NCI-H510A treated with DMSO at 0.1 percent for 48 hours (cell line): ENCODE data around the gene ITGB3.
"Not testable (repeated sequence)": the region's sequence is repeated elsewhere in the genome, so short reads cannot be mapped to it uniquely, and the experiment has no call there.

Experiments used
- DNase-seq: peaks from one replicate; lab custom pipeline; 2025; lab: John Stamatoyannopoulos, UW

The ITGB3 gene

DNA sequence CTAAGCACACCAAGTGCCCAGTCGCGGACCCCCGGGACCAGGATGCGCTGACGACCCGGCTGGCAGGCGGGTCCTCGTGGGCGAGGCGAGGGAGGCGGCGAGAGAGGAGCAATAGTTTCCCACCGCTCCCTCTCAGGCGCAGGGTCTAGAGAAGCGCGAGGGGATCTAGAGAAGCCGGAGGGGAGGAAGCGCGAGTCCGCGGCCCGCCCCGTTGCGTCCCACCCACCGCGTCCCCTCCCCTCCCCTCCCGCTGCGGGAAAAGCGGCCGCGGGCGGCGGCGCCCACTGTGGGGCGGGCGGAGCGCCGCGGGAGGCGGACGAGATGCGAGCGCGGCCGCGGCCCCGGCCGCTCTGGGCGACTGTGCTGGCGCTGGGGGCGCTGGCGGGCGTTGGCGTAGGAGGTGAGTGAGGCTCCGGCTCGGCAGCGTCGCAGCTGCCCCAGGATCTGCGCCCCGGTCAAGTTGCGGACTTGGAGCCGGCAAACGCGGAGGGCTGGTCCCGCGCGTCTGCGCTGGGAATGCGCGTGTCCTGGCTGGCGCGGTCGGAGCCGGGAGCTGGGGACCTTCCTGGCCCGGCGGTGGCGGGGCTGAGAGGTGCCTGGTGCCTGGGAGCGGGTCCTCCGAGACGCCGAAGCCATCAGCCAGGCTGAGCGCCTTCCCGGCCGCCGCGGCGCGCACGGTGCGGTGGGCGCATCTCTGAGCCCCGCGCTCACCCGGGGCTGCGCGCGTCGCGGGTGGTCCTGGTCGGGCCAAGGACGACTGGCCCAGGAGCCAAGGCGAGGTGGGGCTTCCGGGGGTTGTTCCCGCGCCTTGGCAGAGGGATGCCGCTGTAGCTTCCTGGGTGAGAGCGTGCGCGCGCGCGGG lies at the start of gene ITGB3:
Gene ITGB3 (plus strand): TSS at position 287 of the 862 bp plus-strand sequence. CDS start 35 bp downstream, at position 322.
- peak; percentile 60 for DNase-seq

- no peak for DNase-seq
Measured at GRCh38 chr17:47203984-47204721, 49.5 kb upstream of the ITGB3 start.

DNA sequence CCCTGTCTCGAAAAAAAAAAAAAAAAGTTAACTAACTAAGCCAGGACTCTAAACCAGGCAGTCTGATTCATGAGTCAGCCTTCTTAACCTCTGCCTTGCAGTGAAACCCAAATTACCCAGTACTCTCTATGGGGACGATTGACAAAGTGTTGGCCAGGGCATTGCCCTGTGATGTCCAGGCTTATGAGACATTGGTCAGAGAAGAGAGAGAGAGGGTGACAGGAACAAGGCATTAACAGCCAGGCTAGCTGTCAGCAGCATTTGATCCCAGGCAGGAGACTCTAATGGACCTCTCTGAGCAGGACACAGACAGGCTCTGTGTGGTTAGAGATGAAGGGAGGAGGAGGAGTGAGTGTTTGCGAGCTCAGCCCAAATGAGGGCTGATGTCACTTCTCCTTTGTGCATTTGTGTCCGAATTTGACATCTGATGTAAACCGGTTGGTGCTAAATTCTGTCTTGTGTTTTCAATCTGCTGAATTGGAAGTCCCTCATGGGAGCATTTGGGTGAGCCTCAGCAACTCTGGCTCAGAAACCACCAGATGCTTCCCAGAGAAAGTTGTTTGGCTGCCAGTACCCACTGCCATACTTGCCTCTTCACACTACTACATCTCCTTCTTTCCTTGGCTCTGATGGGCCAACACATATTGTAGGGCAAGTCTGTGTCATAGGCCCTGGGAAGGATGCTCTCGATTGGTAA lies 48.8 kb upstream of the ITGB3 start:
- DNase-seq, result no peak

DNA sequence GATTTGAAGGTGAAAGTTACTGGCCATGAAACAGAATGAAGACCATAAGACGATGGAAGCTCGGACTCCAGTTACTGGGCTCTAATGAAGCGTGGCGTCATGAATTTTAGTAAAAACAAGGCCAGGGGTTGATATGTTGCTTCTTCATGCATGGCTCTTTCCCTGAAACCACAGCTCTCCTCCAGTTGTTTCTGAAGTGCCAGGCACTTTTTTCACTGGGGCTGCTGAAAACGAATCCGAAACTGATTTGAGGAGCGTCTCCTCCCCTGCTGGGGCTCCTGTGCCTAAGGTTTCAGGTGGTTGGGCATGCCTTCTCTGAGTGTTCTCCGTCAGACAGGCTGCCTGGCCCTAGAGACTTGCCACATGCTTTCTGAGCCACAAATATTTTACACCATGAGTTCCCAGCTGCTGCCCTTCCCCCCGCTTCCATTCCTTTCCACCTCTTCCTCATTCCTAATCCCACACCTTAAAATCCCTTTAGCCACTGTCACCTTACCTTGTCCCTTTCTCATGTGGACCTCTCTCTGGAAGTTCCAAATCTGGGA lies 48.1 kb upstream of the ITGB3 start:
- DNase-seq, result peak; percentile 19

DNA sequence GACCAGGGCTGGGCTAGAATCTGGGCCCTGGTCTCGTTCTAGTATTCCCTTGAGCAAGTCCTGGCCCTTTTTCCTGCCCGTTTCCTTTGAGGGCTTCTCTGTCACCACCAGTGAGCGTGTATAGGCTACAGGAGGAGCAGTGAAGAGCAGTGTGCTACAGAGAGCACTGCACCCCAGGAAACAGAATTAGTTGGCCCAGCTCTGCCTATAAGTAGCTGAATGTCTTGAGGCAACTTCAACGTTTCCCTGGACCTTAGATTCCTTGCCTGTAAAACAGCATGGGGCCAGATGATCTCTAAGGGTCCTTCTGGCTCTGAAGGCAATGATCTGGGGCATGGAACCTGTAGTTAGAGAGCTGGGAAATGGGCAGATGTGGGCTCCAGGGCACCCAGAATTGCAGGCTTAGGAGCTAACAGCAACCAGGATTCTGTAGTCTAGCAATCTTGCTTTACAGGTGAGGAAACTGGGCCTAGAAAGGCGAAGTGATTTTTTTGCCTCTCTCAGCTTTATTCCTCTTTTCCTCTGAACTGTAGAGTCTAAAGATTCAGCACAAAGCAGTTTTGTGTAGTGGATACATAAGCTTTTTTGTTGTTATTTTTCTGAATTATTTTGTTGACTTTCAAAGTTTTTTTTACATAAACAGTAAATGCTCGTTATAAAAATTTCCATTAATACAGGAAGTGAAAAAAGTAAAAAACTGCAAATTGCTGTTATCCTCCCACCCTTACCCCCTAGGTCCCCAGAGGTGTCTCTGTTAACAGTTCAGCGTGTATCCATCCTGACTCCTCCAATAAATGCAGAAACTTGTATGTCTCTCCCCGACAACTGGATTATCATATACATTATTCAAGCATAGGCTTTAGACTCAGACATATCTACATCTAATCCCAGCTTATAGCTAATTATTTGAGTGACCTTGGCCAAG lies 46.2 kb upstream of the ITGB3 start:
- DNase-seq, result no peak

GRCh38 chr17:47208744-47209488 lies 44.7 kb upstream of the ITGB3 start, which contains the start of gene MYL4:
Gene MYL4 (plus strand): TSS chr17:47209348. CDS start chr17:47209423, 75 bp downstream.
- DNase-seq, result no peak

- no peak for DNase-seq
Measured at GRCh38 chr17:47209499-47209898, 44.1 kb upstream of the ITGB3 start.

- DNase-seq, result no peak
Measured at GRCh38 chr17:47210105-47210504, 43.5 kb upstream of the ITGB3 start.

DNA sequence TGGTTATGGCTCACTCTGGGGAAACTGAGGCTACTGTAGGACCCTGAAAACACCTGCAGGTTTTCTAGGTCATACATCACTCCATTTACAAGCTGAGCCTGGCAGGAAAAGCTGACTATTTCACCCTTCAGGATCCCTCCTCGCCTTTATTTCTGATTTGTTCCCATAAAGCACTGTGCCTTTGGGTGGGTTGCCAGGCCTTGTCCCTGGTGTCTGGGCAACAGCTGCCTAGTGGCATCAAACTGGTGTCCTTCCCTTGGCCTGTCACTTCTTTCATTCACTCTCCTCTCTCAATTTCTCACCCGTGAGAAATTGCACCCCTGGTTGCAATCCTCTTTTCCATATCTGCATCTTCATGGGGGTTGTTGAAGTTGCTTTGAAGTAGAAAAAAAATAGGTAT lies 42.8 kb upstream of the ITGB3 start:
- DNase-seq, result no peak

- DNase-seq, result no peak
Measured at GRCh38 chr17:47212458-47212857, 41.2 kb upstream of the ITGB3 start.

- no peak for DNase-seq
Measured at GRCh38 chr17:47213540-47213939, 40.1 kb upstream of the ITGB3 start.

DNA sequence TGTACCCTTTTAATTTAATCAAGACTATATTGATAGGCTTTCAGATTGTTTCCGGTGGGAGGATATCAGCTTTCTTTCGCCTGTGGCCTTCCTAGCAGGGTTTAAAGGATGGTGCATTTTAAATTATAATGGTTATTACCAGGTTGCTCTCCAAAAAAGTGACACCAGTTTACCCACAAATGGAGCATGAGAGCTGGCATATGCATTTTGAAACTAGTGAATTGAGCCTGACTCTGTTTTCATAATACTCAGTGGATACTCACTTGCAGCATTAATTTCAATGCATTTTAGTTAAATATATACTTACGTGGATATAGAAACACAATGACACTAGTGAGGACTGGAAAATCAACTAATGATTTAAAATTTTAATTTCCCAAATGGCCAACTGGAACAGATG lies 38.7 kb upstream of the ITGB3 start:
- DNase-seq, result no peak

- DNase-seq, result not testable (repeated sequence)
Measured at GRCh38 chr17:47216821-47217220, 36.8 kb upstream of the ITGB3 start.

GRCh38 chr17:47217279-47217678 lies 36.3 kb upstream of the ITGB3 start:
- DNase-seq, result not testable (repeated sequence)

- DNase-seq, result no peak
Measured at GRCh38 chr17:47218896-47219430, 34.7 kb upstream of the ITGB3 start.

DNA sequence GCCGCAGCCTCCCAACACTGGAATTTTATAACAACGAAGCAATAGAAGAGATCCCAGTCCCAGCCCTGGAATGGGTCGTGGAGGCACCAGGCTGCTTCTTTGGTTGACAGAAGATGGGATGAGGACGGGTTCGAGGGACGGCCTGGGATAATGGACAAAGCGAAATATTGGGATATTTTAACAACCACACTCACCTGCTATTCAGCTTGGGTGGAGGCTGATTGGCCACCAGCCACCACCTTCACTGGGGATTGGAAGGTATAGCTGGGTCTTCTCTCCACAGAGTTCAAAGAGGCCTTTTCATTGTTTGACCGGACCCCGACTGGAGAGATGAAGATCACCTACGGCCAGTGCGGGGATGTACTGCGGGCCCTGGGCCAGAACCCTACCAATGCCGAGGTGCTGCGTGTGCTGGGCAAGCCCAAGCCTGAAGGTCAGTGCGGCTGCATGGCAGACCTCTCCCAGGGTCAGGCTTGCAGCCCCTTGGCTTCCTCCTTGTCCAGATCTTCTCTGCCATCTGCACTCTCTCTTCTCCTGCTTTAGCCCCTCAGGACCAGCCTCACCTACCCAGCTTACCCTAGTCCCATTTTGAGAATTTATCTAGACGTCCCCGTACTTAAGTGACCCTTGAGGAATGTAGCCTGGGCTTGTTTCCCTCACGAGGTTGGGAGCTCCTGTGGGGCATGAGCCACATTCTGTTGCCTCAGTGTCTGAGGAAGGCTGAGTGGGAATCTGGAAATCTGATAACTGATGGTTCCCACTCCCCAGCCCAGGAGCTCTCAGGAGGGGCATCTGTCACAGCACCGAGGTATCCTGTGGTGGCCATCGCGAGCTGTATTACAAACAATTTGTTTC lies 33.8 kb upstream of the ITGB3 start:
- DNase-seq, result no peak

GRCh38 chr17:47220531-47220999 lies 33.1 kb upstream of the ITGB3 start:
- peak; percentile 23 for DNase-seq

- DNase-seq, result no peak
Measured at GRCh38 chr17:47221154-47221553, 32.5 kb upstream of the ITGB3 start.

DNA sequence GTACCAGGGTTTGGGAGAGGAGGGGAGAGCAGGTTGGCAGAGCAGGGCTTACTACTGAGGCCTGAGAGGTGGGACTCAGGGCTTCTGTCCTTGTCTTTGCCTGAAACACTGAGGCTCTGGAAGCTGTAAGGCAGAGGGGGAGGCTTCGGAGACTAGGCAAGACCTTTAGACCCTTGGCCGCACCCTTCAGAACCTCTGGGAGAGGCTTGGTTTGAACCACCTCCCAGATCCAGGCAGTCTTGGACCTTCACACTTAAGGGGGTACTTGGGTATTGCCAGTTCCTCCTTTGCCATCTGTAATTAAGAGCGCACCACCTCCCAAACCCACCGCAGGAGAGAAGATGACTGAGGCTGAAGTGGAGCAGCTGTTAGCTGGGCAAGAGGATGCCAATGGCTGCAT lies 31.6 kb upstream of the ITGB3 start:
- no peak for DNase-seq
